GM18526 (cell line): ENCODE measurements around the gene EDIL3.

Experiments used
- POLR2A ChIP-seq: IDR thresholded peaks from 3 replicates; pipeline ENCODE4 v1.6.1; 2011; ENCODE audit not compliant: insufficient read length; ENCODE audit errors: extremely low read depth

EDIL3 gene

GRCh38 chr5:84290161-84290560, 94.5 kb downstream of the EDIL3 start:
- TF ChIP-seq POLR2A = no peak

GRCh38 chr5:84287951-84288350, 96.7 kb downstream of the EDIL3 start:
- TF ChIP-seq POLR2A = no peak

DNA sequence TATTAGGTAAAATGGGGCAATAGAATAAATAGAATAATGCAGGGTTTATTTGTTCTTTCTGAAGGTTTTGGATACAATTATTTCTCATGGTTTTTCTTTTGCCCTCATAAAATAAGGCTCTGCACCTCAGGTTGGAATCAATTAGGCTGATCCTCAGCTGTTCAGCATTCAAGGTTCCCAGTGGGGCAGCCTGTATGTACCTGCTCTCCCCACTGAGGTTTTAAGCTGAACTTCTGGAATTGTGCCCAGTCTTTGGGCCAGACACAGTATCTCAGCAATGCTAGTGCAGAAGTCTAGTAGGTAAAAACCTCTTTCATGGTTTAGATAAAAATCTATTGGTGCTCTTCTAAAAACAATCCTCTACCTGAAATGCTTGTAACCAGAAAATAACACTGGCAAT, 98.0 kb downstream of the EDIL3 start:
- no peak for TF ChIP-seq POLR2A

DNA sequence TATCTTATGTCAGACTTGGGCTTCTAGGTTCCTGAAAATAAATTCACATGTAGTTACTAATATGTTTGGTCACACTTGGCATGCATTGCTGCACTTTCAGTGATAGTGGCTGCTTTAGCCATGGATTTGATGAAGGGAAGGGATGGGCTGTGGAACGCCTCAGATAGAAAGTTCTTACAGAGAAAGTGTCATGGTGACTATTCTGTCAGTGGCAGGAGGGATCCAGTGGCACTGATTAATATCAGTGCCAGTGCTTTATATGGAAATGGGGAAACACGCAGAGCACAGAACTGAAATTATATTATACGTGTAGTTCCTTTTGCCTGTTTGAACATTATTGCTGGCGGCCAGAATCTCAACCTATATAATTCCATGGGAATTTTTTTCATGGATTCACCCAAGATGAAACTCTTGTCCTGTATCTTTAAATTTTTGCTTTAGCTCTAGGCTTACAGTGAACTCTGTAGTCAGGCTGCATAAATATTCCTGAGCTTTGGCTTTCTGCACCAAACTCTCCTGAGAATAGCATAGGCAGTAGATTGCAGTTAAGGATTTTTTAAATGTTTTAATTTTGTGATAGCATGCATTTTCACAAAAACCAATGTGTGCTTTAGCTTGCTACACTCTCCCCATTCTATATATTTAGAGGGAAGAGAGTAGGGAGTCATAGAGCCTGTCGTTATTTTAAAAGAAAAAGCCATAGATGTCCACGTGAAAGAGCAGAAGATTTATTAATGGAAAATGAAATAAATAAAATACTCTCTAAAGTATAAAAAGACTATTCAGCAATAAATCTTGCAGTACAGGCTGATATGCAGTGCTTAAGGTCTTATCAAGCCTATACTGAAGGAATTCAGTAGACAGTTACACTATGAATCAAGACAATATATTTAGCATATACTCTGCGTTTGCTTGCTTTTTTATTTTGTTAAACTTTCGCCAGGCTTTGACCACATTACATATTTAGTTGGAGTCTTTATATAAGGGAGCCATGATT, 98.7 kb downstream of the EDIL3 start:
- no peak for TF ChIP-seq POLR2A

DNA sequence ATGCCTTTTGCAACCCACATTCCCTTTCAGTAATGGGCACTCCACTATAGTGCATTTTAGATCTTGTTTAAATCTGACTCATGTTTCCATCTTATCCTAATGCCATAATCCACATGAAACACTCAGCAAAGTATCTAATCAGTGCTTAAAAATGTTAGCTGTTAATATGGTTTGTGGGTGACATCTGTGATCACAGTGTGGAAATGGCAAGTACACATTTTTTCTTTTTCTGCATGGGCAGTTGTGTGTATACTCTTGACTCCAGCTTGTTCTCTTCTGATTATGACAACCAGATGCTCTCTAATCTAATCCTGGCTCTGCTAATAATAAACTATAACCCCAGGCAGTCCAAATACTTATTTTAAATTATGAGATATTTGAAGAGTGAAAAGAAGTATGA, 103.3 kb downstream of the EDIL3 start:
- no peak for TF ChIP-seq POLR2A

GRCh38 chr5:84279234-84279633, 105.4 kb downstream of the EDIL3 start:
- TF ChIP-seq POLR2A = no peak

DNA sequence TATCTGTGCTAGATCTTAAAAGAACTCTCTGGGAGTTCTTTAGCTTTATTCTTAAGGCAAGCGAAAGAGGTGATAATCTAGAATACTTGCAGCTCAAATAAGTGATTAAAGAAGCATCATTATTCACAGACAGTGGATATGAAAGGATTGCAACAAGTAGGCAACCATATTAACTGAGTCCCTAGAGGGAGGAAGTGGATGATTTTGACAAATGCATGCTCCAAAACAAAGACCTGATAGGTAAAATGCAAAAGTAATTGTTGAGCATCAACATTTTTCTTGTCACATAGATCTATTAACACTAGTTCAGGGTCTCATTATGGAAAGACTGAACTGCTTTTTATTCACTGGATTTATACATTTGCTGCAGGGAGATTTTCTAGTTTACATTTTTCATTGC, 109.1 kb downstream of the EDIL3 start:
- no peak for TF ChIP-seq POLR2A

- TF ChIP-seq POLR2A = no peak
Observed at GRCh38 chr5:84274585-84275468, 109.9 kb downstream of the EDIL3 start.

GRCh38 chr5:84273517-84273883, 111.2 kb downstream of the EDIL3 start:
- no peak for TF ChIP-seq POLR2A

DNA sequence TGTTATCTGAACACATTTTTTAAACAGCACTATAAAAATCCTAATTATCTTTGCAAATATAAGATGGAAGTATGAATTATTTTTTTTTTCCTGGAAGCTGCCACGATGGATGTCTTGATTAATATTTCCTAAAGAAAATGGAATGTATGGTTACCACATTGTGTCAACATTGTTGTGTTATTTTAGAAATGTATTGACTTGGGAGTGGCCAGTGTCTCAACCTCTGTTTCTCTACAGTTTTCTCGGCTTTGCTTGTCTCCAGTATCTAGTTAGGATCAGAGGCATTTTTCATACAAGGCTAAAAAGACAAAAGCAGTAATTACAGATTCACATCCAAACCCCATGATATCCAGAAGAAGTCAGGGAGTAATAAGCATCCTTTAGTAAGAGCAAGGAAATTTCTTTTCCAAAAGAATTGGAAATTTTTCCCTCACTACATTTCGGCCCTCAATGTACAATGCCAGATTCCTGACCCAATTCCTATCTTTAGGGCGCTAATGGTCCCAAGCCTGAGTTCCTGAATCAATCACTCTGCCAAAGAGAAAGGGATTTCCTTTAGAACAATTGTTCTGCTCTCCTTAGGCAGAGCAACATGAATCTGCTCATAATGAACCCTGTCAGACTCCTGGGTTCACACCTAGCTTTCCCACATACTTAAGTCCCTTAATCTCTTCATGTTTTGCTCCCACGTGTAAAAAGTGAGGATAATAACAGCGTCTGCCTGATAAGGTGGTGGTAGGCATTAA, 111.7 kb downstream of the EDIL3 start:
- no peak for TF ChIP-seq POLR2A

- TF ChIP-seq POLR2A = no peak
Observed at GRCh38 chr5:84265739-84266550, 118.7 kb downstream of the EDIL3 start.

DNA sequence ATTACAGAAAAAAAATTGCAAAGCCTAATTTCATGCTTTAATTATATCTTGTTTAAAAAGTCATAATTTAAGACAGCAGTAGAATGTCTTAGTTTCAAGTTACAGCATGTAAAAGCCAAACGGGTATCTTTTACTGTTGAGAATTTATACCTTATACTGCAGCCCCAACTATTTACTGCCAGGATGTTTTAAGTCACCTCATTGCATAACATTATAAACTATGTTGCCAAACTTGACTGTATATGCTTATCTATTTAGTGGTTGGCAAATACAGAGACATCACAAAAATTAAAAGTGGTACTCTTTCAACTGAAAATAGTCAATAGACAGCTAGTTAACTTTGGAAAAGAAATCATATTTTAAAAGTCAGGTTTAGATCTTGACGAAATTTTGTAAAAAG, 119.5 kb downstream of the EDIL3 start:
- TF ChIP-seq POLR2A = no peak

DNA sequence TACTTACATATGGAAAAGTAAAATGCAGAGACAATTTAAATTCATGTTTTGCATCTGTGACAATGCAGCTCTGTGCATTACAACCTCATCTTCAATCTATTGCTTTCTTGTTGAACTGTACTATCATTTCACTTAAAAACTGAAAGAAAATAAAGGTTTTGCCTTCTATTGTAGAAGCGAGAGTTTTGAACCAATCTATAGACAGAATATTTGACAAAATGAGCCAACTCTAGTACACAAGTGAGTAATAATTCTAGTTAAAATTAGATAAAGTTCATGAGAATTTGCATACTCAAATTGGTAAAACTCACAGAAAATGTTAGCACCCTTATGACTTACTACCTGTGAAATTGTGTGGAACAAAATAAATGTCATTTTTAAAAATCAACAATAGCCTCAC, 123.7 kb downstream of the EDIL3 start:
- no peak for TF ChIP-seq POLR2A

GRCh38 chr5:84260140-84260539, 124.5 kb downstream of the EDIL3 start:
- TF ChIP-seq POLR2A = no peak

DNA sequence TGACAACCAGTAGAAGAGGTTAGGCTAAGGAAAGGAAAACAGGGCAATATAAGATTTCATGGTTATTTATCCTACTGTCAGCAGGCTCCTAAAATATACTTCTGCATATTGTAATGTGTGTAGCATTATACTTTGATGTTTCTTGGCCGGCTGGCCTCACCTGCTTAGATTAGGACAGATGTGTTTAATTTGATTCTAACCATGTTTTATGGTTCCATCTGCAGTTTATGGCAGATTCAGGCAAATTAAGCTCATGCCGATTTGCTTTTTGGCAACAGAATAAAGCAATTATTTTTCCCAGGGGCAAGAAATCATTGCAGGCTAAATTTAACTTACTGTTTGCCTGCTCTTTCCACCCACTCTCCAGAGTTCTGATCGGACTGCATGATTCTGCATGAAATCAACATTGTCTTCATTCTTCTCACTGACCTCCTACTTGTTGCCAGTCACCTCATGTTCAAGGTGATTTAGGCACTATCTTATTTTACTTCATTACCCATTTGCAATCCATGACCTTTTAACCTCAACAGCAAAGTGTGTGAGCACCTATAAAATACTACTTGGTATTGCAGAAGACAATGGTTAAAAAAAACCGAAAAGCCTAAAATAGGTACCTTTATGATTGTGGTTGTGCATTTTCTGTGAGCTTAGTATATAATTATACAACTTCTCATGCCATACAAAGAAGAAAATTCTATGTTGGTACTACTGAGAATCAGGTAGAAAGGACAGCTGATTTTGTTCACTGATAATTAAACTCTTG, 125.2 kb downstream of the EDIL3 start:
- no peak for TF ChIP-seq POLR2A
